GM12864 (cell line): Measurements from ENCODE around the gene NPFFR1.

ENCODE experiments used
- DNase-seq: peaks from one replicate; pipeline ENCODE4 v3.0.0-alpha.2; 2011; ENCODE audit warnings: low read depth
- H3K4me3 ChIP-seq: 2 replicates; pipeline ENCODE4 v1.5.1; 2011; ENCODE audit warnings: mild to moderate bottlenecking, low read depth, low read length, control low read depth
- CTCF ChIP-seq: IDR thresholded peaks from 2 replicates; pipeline ENCODE4 v1.5.1; 2011; ENCODE audit warnings: low read depth, mild to moderate bottlenecking, moderate library complexity, low read length, control low read depth, inconsistent platforms; ENCODE audit errors: missing control alignments

NPFFR1 gene

GRCh38 chr10:70299876-70300275 lies 16.1 kb upstream of the NPFFR1 start:
- H3K4me3 ChIP-seq = no peak overlapping the region
- no peak for TF ChIP-seq CTCF
- no peak for DNase-seq

- H3K4me3 ChIP-seq = no peak overlapping the region
- TF ChIP-seq CTCF = no peak
- no peak for DNase-seq
Observed at GRCh38 chr10:70298393-70298792, 14.6 kb upstream of the NPFFR1 start.

GRCh38 chr10:70297224-70297623 lies 13.4 kb upstream of the NPFFR1 start:
- no peak for TF ChIP-seq CTCF
- no peak for DNase-seq
- H3K4me3 ChIP-seq = no peak overlapping the region

GRCh38 chr10:70296406-70296899 lies 12.6 kb upstream of the NPFFR1 start:
- no peak for DNase-seq
- no peak for TF ChIP-seq CTCF
- H3K4me3 ChIP-seq = no peak overlapping the region

- TF ChIP-seq CTCF = no peak
- no peak for DNase-seq
- no peak overlapping the region for H3K4me3 ChIP-seq
Observed at GRCh38 chr10:70295926-70296325, 12.1 kb upstream of the NPFFR1 start.

GRCh38 chr10:70295321-70295720 lies 11.5 kb upstream of the NPFFR1 start:
- no peak for DNase-seq
- H3K4me3 ChIP-seq = no peak overlapping the region
- no peak for TF ChIP-seq CTCF

GRCh38 chr10:70293169-70293843 lies 9.5 kb upstream of the NPFFR1 start:
- H3K4me3 ChIP-seq = no peak overlapping the region
- TF ChIP-seq CTCF = no peak

More at GRCh38 chr10:70293169-70293843, 9.5 kb upstream of the NPFFR1 start:
- peak; percentile 50 for DNase-seq
